Measurements from ENCODE around the gene TAS2R16.
"Not testable (repeated sequence)": the region's sequence is repeated elsewhere in the genome, so short reads cannot be mapped to it uniquely, and the experiment has no call there.

The TAS2R16 gene

GRCh38 chr7:122970740-122971725 is 24.5 kb downstream of the TAS2R16 start:
- TF ChIP-seq CTCF (IDR thresholded peaks at IDR 0.05; ENCODE audit: low read depth, low read length) (no peak), MAX (IDR thresholded peaks at IDR 0.05; ENCODE audit: low read depth, low read length) (no peak), MYC (IDR thresholded peaks at IDR 0.05; ENCODE audit: low read depth, low read length) (no peak), POLR2A (IDR thresholded peaks at IDR 0.05; ENCODE audit: extremely low read depth, insufficient read length) (no peak)
- H3K4me3 ChIP-seq (ENCODE audit: low read depth, low read length), result no peak overlapping the region
- no peak for DNase-seq (ENCODE audit: low read depth)

- DNase-seq (ENCODE audit: low read depth), result no peak
- TF ChIP-seq CTCF (IDR thresholded peaks at IDR 0.05; ENCODE audit: low read depth, low read length), result no peak
- no peak for TF ChIP-seq POLR2A (IDR thresholded peaks at IDR 0.05; ENCODE audit: extremely low read depth, insufficient read length)
- TF ChIP-seq MYC (IDR thresholded peaks at IDR 0.05; ENCODE audit: low read depth, low read length), result no peak
- no peak for TF ChIP-seq MAX (IDR thresholded peaks at IDR 0.05; ENCODE audit: low read depth, low read length)
Measured at GRCh38 chr7:122968389-122968788, 27.1 kb downstream of the TAS2R16 start.

GRCh38 chr7:122965306-122965705 is 30.2 kb downstream of the TAS2R16 start:
- TF ChIP-seq MYC (IDR thresholded peaks at IDR 0.05; ENCODE audit: low read depth, low read length) (no peak), CTCF (IDR thresholded peaks at IDR 0.05; ENCODE audit: low read depth, low read length) (no peak), MAX (IDR thresholded peaks at IDR 0.05; ENCODE audit: low read depth, low read length) (no peak), POLR2A (IDR thresholded peaks at IDR 0.05; ENCODE audit: extremely low read depth, insufficient read length) (no peak)
- no peak for DNase-seq (ENCODE audit: low read depth)
- H3K4me3 ChIP-seq (ENCODE audit: low read depth, low read length), result no peak overlapping the region

More at GRCh38 chr7:122968389-122968788, 27.1 kb downstream of the TAS2R16 start:
- H3K4me3 ChIP-seq (ENCODE audit: low read depth, low read length), result no peak overlapping the region

- H3K4me3 ChIP-seq (ENCODE audit: low read depth, low read length); DNase-seq (ENCODE audit: low read depth): not testable (repeated sequence)
Measured at GRCh38 chr7:122953678-122954077, 41.8 kb downstream of the TAS2R16 start.

GRCh38 chr7:122951006-122951405 is 44.5 kb downstream of the TAS2R16 start:
- DNase-seq (ENCODE audit: low read depth), result no peak
- TF ChIP-seq MYC (IDR thresholded peaks at IDR 0.05; ENCODE audit: low read depth, low read length) (no peak), MAX (IDR thresholded peaks at IDR 0.05; ENCODE audit: low read depth, low read length) (no peak), CTCF (IDR thresholded peaks at IDR 0.05; ENCODE audit: low read depth, low read length) (no peak), POLR2A (IDR thresholded peaks at IDR 0.05; ENCODE audit: extremely low read depth, insufficient read length) (no peak)
- H3K4me3 ChIP-seq (ENCODE audit: low read depth, low read length), result no peak overlapping the region

- no peak overlapping the region for H3K4me3 ChIP-seq (ENCODE audit: low read depth, low read length)
- no peak for TF ChIP-seq POLR2A (IDR thresholded peaks at IDR 0.05; ENCODE audit: extremely low read depth, insufficient read length)
- TF ChIP-seq MYC (IDR thresholded peaks at IDR 0.05; ENCODE audit: low read depth, low read length), result no peak
- no peak for TF ChIP-seq CTCF (IDR thresholded peaks at IDR 0.05; ENCODE audit: low read depth, low read length)
- TF ChIP-seq MAX (IDR thresholded peaks at IDR 0.05; ENCODE audit: low read depth, low read length), result no peak
- DNase-seq (ENCODE audit: low read depth), result no peak
Measured at GRCh38 chr7:122949186-122949585, 46.3 kb downstream of the TAS2R16 start.
